Midbrain (tissue), 1 donor: ENCODE data around the gene SEPTIN3.

ENCODE experiments used
- DNase-seq: peaks from one replicate; lab custom pipeline; 2025; lab: John Stamatoyannopoulos, UW

The SEPTIN3 gene

DNA sequence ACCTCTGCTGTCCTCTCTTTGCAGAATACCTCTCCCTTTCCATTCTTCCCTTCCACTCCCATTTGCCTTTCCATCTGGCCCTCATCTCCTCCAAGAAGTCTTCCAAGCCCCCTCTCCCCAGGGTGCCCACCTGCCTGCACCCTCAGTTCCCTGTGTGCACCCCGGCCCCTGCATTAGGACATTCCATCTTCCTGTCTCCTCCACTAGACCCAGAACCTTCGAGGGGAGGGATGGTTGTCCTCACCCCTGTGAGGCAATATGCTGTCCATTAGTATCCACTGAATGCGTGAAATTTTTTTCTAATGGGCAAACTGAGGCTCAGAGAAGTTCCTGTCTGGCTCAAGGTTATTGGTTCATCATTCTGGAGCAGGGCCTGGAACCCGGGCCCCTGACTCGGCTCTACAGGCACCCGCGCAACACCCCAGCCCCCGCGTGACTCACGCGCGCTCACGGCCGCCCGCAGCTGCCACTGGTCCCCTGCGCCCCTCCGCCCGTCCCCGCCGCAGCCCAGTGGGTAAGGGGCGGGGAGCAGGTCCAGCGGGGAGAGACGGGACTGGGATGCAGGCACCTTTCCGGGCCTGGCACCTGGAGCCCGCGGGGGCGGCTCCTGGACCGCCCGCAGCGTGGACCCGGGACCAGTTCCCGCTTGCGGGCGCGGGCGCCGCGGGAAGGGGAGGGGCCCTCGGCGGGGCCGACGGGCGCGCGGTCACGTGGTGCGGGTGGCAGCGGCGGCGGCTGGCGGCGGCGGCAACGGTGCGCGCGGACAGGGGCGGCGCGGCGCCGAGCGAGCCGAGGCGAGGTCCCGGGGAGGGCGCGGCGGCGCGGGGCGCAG lies 7.0 kb downstream of the SEPTIN3 start:
- DNase-seq: peak; percentile 44

DNA sequence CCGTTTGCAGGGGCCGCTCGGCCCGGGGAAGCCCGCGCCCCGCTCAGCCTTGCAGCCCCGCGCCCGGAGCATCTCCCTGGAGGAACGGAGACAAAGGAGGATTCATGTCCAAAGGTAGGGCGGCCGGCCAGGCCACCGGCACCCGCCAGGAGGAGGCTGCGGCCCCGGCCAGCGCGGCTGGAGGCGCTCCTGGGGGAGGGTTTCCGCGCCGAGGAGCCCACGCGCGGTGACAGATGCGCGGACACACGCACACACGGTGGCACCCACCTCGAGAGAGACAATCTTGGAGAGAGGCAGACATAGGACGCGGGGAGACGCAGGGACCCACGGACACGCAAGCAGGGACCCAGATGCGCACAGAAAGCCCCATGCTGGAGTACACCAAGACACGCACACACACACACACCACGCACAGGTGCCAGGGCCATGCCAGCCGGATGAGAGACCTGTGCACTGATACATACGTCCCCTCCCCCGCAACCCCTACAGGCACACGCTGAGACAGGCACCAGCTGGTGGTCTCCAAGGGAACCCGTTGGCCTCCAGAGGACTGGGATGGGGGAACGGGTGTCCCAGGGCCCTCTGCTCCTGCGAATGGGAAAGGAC lies 7.8 kb downstream of the SEPTIN3 start:
- no peak for DNase-seq

DNA sequence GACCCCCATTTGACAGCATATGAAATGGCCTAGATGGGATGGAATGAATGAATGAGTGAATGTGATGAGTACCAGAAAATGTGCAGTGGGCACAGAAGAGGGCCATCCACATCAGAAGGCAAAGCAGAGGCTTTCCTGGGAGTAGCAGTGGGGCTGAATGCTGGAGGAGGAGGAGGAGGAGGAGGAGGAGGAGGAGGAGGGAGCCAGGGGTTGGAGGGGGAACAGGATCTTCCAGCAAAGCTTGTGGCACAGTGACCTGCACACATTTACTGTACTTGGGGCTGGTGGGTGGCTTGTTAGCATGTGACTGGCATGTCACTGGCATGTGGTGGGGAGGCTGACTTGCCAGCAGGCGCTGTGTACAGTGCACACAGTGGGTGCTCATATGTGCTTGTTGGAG lies 9.5 kb downstream of the SEPTIN3 start:
- DNase-seq: no peak

DNA sequence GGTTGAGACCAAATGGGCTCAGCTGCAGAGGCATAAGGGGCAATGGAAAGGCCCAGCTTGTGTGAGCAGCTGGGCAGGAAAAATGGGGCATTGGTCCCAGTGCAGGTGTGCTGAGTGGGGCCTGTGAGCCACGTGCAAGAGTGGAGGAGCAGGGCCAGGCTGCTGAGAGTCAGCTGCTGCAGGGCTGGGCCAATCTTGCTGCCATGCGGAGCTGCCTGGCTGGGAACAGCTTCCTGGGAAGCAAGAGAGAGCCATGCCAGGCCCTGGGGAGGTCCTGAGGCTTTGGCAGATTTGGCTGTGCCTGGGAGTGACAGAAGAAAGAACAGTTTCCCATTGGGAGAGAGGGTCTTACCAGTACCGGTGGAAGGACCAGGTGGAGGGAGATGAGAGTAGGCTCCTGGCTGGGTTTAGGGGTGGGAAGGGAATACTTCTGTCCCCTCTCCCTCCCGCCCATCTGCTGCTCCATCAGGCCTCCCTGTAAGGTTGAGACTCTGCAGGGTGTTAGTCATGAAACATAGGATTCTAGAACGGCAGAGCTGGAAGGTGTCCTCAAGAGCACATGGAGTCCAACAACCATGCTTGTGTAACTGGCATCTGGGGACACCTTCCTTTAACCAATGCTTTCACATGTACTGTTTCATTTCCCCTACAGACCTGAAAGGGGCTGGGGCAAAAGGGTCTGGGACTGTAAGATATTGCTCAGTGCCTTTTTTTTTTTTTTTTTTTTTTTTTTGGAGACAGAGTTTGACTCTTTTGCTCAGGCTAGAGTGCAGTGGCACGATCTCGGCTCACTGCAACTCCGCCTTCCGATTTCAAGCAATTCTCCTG lies 10.4 kb downstream of the SEPTIN3 start:
- DNase-seq: no peak

DNA sequence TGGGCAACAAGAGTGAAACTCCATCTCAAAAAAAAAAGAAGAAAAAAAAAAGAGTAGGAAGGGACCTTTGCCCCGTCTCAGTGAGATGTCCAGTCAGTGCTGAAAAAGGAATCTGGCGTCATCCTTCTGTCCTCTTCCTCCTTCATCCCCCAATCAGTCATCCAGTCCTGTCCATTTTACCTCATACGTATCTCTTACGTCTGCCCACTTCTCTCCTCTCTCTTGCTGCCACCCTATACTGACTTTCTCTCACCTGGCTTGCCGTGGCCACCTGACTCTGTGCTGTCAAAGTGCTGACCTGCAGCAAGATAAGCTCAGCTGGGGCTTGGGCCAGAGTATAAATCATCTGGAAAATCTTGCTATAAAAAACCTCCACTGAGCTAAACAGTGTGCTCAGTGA lies 13.6 kb downstream of the SEPTIN3 start:
- no peak for DNase-seq

GRCh38 chr22:41983513-41984405 lies 14.5 kb downstream of the SEPTIN3 start:
- no peak for DNase-seq

- DNase-seq: no peak
Observed at GRCh38 chr22:41987276-41987675, 18.0 kb downstream of the SEPTIN3 start.

DNA sequence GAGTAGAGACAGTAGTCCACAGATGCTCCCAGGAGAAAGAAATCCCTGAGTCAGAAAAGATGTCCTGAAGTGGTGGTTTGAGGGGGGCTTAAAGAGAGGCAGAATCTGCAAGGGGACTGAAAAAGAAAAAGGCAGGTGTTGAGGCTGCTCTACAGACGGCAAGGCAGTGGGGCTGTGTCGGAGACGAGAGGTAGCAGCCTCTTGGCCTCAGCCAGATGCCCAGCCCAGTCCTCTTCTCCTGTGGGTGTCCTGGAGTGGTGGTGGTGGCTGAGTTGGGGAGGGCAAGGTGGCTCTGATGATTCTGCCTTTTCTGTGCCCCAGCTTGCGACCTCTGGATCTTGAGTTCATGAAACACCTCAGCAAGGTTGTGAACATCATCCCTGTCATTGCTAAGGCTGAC lies 20.0 kb downstream of the SEPTIN3 start:
- no peak for DNase-seq

- DNase-seq: no peak
Observed at GRCh38 chr22:41991111-41991510, 21.9 kb downstream of the SEPTIN3 start.

DNA sequence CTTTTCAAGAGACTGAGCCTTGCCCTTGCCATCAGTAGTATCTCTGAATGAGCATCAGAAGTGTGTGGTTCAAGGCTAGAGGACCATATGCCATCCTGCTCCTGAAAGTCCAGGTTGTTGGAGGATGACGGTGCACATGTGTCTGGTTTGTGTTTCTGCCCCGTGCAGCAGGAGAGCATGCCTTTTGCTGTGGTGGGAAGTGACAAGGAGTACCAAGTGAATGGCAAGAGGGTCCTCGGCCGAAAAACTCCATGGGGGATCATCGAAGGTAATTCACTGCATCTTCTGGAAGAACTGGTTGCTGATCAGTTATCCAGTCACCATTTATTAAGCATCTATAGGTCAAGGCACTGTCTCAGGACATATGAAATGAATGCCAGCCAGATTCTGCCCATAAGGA lies 23.3 kb downstream of the SEPTIN3 start:
- no peak for DNase-seq

GRCh38 chr22:41995211-41995610 lies 26.0 kb downstream of the SEPTIN3 start:
- DNase-seq: no peak

DNA sequence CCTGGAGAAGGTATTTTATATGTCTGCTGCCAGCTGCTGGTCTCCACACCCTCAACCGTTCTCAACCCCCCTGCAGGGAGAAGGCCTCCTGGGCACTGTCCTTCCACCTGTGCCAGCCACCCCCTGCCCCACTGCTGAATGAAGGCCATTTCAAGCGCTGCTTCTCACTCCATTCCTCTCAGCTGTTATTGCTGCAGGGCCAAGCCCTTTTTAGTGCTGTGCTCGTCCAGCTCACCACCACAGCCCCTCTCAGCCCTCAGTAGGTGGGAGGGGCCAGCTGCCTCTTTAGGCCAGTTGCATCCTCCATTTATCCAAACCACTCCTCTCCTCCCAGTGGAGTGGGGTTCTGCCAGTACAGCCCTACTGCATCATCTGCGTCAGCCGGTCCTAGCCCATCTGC lies 27.6 kb downstream of the SEPTIN3 start:
- DNase-seq: no peak

GRCh38 chr22:41998361-41999261 lies 29.4 kb downstream of the SEPTIN3 start, which contains the start of gene WBP2NL:
Gene WBP2NL (plus strand): TSS chr22:41998788. CDS start chr22:41998819, 31 bp downstream.
- peak; percentile 87 for DNase-seq

GRCh38 chr22:42000466-42000865 lies 31.2 kb downstream of the SEPTIN3 start:
- DNase-seq: no peak

DNA sequence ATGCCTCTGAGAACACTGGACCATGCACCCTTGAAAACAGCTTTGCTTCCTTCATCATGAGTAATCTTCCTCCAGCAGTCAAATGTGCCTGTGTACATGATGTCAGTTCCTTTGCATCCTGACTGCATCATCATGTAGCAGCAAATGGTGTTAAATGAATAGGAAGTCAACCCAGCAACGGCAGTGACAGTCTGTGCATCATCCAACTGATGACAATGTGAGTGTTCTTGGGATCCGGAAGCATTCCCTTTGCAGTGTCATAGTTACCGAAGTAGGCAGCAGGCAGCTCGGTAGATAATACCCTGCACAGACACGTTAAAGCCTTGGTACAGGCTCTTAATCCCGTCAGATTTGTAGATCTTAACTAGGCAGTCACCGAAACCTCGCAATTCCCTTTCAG lies 31.9 kb downstream of the SEPTIN3 start:
- no peak for DNase-seq

- no peak for DNase-seq
Observed at GRCh38 chr22:42001706-42002105, 32.5 kb downstream of the SEPTIN3 start.

- DNase-seq: no peak
Observed at GRCh38 chr22:42007922-42008321, 38.7 kb downstream of the SEPTIN3 start.

DNA sequence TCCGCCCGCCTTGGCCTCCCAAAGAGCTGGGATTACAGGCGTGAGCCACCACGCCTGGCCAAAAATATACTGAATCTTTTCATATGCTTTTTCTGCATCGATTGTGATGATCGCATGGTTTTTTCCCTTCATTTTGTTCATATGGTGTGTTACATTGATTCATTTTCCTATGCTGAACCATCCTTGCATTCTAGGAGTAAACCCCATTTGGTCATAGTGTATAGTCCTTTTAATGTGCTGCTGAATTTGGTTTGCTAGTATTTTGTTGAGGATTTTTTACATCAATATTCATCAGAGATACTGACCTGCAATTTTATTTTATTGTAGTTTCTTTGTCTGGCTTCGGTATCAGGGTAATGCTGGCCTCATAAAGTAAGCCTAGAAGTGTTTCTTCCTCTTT lies 41.5 kb downstream of the SEPTIN3 start:
- no peak for DNase-seq

- no peak for DNase-seq
Observed at GRCh38 chr22:42013385-42013784, 44.1 kb downstream of the SEPTIN3 start.

DNA sequence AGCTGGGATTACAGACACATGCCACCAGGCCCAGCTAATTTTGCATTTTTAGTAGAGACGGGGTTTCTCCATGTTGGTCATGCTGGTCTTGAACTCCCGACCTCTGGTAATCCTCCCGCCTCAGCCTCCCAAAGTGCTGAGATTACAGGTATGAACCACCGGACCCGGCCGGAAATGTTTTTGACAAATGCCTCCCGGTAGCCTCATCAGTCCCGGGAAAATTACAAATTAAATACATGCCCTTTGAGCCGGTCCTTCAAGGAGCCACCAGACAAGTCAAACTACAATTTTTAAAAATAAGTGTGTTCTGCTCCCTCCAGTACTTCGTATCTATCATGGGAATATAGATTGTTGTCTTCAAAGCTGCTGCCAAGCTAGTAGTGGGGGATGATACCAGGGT lies 46.9 kb downstream of the SEPTIN3 start:
- no peak for DNase-seq

GRCh38 chr22:42018224-42018623 lies 49.0 kb downstream of the SEPTIN3 start:
- DNase-seq: no peak
